Activated naive CD4-positive, alpha-beta T cell treated with anti-CD3 and anti-CD28 coated beads, Interleukin-2, amount 50 U/mL, for 72 hours (primary cell): ENCODE measurements around the gene ABTB2. TPM values are rescaled to one million over a fixed set of nuclear protein-coding genes. Genes with fewer than 3 reads are reported as not detected.

Source experiments
- ATAC-seq, 2 donors: fragments of 150-1000 bp; cut with Tn5 transposase; 2 replicates each; pipeline ENCODE4 v1.10.0; 2021; ENCODE audit warnings: mild to moderate bottlenecking in 2 of 2, moderate library complexity in 2 of 2
- DNase-seq, 2 donors: peaks; one replicate each; pipeline ENCODE4 v3.0.0; 2021 to 2022; ENCODE audit warnings: low spot score in 2 of 2
- H3K27ac Mint-ChIP-seq, 2 donors: one replicate each; pipeline ENCODE4 v1.8.0; 2022; ENCODE audit warnings: mild to moderate bottlenecking in 2 of 2, mixed read lengths in 2 of 2
- H3K36me3 Mint-ChIP-seq, 2 donors: one replicate each; pipeline ENCODE4 v1.8.0; 2022; ENCODE audit warnings: mixed read lengths in 2 of 2
- H3K9me3 Mint-ChIP-seq, 2 donors: one replicate each; pipeline ENCODE4 v1.8.0; 2022; ENCODE audit warnings: mixed read lengths in 2 of 2
- total RNA-seq, 2 donors: library from RNA; stranded (reverse); gene quantifications; one replicate each; pipeline ENCODE4 v1.2.3, GENCODE V29; 2022

The ABTB2 gene
- total RNA-seq, 2 donors from 2014 or later = 0.16 to 0.27 TPM

DNA sequence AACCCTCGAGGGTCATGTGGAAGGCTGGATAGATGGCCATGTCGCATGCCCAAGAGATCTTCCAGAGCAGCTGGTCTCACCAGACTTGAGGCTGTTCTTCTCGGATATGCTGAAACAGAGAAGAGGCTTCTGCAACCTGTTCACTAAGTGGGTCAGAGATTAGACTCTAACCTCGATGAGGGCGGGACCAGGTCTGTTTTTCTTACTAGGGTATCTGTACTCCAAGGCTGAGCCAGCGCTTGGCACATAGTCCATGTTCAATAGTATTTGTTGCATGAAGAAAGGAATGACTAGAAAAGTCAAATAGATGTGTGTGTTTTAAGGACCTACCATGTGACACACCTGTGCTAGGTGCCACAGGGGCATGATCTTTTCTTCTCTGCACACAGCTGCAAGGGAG lies 43.6 kb downstream of the ABTB2 start:
- Mint-ChIP-seq H3K36me3 (no peaks in the 10 kb centered on the region), H3K9me3 (no peaks in the 10 kb centered on the region), H3K27ac (no peak overlapping the region)
- ATAC-seq (no peak), DNase-seq (no peak)

GRCh38 chr11:34313099-34313517 lies 44.7 kb downstream of the ABTB2 start:
- no peak overlapping the region for H3K27ac Mint-ChIP-seq
- peak; percentile 41 to 52 for ATAC-seq
- H3K9me3 Mint-ChIP-seq = no peaks in the 10 kb centered on the region
- H3K36me3 Mint-ChIP-seq = no peaks in the 10 kb centered on the region
- peak in 1 of 2 donors; percentile 5 for DNase-seq

GRCh38 chr11:34311126-34311525 lies 46.7 kb downstream of the ABTB2 start:
- Mint-ChIP-seq H3K36me3 (no peaks in the 10 kb centered on the region), H3K27ac (no peak overlapping the region), H3K9me3 (no peaks in the 10 kb centered on the region)
- no peak for ATAC-seq
- no peak for DNase-seq

DNA sequence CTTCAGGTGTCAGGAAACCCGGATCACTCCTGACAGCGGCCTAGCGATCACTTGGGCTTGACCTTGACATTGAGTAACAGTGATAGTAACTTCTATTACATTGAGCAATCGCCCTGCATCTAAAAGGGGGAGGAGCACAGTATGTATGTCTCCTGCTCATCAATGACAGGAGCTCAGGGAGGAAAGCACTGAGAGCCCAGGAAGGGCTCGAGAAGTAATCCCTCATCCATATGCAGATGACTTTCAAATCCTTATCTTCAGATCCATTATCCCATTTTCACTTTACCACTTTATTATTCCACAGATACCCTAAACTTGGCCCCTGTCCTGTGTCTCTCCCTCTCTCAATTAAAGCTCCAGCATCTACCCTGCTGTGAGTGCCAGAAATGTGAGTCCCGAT lies 47.8 kb downstream of the ABTB2 start:
- H3K27ac Mint-ChIP-seq = no peak overlapping the region
- H3K36me3 Mint-ChIP-seq = no peaks in the 10 kb centered on the region
- no peak for DNase-seq
- no peak for ATAC-seq
- H3K9me3 Mint-ChIP-seq = no peaks in the 10 kb centered on the region

- ATAC-seq (no peak), DNase-seq (no peak)
- Mint-ChIP-seq H3K9me3 (no peaks in the 10 kb centered on the region), H3K27ac (no peak overlapping the region), H3K36me3 (no peaks in the 10 kb centered on the region)
Observed at GRCh38 chr11:34308913-34309585, 48.8 kb downstream of the ABTB2 start.

DNA sequence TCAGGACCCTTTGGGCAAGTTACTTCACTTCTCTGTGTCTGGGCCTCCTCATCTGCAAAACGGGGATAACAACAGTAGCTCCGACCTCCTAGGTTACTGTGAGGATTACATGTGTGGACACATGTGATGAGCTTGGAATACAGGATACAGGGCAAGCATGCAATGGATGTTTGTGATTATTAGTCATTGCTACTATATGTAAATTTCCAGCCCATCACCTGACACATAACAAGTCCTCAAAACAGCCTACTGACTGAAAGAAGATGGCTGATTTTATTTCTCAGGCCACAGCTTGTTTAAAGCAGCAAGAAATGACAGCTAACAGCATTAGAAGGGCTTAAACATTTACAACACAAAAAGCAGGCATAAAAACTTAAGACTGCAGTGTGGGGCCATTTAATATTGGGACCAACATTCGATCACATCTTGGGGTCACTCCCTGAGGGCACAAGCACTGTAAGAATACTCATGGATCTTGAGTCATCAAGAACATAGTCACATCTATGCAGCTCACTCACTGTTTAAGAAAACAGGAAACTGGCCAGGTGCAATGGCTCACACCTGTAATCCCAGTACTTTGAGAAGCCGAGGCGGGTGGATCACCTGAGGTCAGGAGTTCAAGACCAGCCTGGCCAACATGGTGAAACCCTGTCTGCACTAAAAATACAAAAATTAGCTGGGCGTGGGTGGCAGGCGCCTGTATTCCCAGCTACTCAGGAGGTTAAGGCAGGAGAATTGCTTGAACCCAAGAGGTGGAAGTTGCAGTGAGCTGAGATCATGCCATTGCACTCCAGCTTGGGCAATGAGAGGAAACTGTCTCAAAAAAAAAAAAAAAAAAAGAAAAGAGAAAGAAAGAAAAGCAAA lies 49.5 kb downstream of the ABTB2 start:
- no peak overlapping the region for H3K27ac Mint-ChIP-seq

GRCh38 chr11:34305780-34306179 lies 52.0 kb downstream of the ABTB2 start:
- H3K9me3 Mint-ChIP-seq = no peaks in the 10 kb centered on the region
- ATAC-seq = no peak
- H3K36me3 Mint-ChIP-seq = no peaks in the 10 kb centered on the region
- H3K27ac Mint-ChIP-seq = no peak overlapping the region
- no peak for DNase-seq

More for the DNA sequence above, 49.5 kb downstream of the ABTB2 start:
- DNase-seq = no peak
- no peak for ATAC-seq
- H3K36me3 Mint-ChIP-seq = no peaks in the 10 kb centered on the region
- H3K9me3 Mint-ChIP-seq = no peaks in the 10 kb centered on the region

DNA sequence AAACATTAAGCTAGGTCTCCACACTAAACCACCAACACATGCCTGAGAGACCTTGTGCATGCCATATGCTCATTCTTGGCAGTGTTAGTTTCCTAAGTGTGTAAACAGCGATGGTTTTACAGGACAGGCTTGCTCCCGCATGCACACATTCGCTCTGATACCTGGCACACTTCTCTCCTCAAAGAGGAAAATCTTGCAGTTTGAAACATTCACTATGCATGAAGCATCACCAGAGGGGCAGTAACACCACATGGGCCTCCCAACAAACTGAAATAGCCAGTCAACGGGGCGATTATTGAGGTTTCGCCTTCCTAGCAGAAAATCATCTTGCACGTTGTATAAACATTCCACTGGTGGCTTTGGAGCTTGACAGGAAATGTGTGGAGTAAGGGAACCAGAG lies 52.6 kb downstream of the ABTB2 start:
- DNase-seq (no peak), ATAC-seq (no peak)
- H3K36me3 Mint-ChIP-seq = no peaks in the 10 kb centered on the region
- no peak overlapping the region for H3K27ac Mint-ChIP-seq
- no peaks in the 10 kb centered on the region for H3K9me3 Mint-ChIP-seq

DNA sequence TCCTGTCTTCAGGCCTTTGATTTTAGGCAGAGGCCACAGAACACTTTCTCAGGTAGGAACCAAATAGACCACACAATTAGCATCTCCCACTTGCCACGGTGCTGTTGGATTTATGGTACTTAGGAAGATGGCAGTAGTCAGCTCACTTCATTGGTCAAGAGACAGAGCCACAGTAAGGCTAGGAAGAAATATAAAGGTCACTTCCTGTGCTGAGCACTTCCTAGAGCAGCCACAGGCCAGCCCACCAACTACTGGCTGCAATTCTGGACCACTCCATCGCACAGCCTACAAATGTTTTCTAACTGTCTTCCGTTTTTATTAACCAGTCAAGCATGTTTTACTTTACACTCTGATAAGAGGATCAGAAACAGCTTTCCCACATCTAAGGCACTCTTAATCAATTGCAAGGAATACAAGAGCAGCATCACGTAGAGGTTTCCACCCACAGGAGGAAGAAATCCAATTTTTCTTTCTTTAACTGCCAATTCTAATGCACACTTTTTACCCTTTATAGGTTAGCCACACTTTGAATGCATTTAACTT lies 54.7 kb downstream of the ABTB2 start:
- no peak for ATAC-seq
- H3K36me3 Mint-ChIP-seq = no peaks in the 10 kb centered on the region
- H3K9me3 Mint-ChIP-seq = no peaks in the 10 kb centered on the region
- no peak overlapping the region for H3K27ac Mint-ChIP-seq
- no peak for DNase-seq

DNA sequence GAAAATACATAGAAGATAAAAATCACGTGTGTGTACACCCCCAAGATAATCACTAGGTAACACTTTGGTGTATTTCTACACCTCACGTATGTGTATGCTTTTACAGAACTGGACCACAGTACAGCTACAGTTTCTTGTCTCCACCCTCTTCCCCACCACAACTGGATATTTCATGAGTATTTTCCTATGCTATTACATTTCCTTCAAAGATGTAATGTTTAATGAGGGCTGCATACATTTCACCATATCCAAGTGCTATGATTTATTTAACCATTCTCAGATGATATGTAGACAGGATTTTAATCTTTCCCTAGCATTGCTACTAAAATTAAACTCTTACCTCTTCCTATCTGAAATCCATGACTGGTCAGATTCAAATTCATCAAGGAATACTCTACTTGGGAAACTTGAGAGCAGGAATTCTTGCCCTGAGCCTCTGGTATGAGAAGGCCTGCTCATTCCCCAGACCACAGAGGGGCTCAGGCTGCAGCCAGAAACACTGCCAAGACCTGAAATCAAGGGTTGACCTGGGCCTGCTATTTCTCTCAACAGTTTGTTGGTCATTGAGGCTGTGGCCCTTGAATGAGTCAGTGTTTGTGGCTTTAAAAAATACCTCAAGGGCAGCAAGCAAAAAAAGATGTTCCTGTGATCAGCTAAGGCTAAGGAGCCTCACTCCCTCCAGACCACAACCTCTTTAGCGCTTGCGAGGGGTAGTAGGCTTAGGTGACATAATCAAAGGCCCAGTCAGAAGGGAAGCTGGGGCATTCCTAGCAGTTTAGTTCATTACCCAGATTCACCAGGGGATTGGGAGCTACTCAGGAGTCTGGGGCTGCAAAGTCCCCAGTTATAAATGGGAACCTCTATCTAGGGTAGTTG lies 55.5 kb downstream of the ABTB2 start:
- H3K36me3 Mint-ChIP-seq = no peaks in the 10 kb centered on the region
- no peaks in the 10 kb centered on the region for H3K9me3 Mint-ChIP-seq
- H3K27ac Mint-ChIP-seq = no peak overlapping the region
- ATAC-seq (peak in 1 of 2 donors; percentile 52), DNase-seq (no peak)

GRCh38 chr11:34300926-34301295 lies 56.9 kb downstream of the ABTB2 start:
- H3K27ac Mint-ChIP-seq = no peak overlapping the region
- DNase-seq (no peak), ATAC-seq (no peak)
- no peaks in the 10 kb centered on the region for H3K9me3 Mint-ChIP-seq
- H3K36me3 Mint-ChIP-seq = no peaks in the 10 kb centered on the region

DNA sequence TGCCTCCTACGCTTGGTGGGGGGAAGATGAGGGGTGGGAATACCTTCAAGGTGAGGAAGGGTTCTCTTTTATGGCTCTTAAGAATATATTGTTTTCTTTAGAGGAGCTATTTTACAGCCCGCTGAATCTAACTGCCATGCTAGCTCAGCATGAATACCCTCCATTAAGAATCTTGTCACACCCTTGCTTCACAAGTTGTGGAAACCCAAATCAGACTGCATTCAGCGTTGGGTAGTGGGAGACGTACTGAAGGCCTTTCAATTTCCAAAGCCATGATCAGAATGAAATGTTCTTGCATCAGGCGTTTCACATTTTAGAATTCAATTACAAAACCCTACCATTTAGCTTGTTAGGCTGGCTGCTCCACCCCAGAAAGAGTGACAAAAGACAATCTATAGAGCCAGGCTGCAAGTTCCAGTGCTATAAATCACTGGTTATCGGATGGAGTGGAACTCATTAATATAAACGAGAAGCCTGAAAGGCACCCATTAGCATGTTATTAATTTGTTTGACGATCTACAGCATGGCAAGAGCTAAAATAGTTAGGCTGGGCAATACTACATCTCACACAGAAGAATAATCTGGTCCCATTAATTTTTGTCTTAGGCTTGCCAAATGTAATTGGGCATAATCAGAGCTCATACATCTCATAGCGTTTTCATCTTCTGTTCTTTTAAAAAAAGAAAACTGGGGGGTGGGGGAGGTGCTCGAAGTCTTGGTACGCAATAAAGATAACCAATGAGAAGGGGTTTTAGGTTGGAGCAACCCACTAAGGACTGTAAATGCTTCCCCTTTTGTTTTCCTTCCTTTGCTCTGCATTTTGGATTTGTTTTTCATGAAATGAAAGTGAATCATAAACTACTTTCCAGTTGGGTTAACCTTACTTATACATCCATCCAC lies 57.5 kb downstream of the ABTB2 start:
- DNase-seq (no peak), ATAC-seq (no peak)
- Mint-ChIP-seq H3K9me3 (no peaks in the 10 kb centered on the region), H3K36me3 (no peaks in the 10 kb centered on the region), H3K27ac (no peak overlapping the region)

DNA sequence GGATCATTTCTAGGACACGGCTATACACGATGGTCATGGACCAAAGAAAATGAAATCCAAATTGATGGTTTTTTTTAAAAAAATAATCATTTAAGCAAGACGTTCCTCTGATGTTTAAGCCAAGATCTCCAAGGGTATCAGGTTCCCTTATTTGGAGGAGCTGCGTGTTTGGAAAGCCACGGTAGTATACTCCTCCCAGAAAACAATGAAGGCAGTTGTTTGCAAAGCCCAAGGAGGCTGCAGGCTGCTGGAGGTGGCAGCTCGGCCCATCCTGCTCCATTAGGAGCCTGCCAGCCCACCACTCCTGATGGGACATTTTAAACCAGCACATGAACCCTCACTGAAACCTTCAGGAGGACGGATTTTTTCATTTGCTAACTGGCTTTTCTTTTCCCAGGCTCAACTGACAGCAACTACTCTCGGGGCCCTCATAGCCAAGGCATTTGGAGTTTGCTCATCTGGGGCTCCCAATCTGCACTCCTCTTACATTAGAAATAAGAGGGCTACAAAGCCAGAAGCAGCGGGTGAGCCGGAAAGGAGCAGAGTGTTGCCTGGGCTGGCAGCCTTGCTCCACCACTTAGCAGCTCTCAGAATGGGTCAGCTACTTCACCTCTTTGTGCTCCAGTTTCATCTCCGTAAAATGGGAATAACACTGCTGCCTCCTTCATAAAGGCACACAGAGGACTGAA lies 58.4 kb downstream of the ABTB2 start:
- no peak for ATAC-seq
- Mint-ChIP-seq H3K27ac (no peak overlapping the region), H3K9me3 (no peaks in the 10 kb centered on the region), H3K36me3 (no peaks in the 10 kb centered on the region)
- no peak for DNase-seq

- Mint-ChIP-seq H3K27ac (no peak overlapping the region), H3K36me3 (no peaks in the 10 kb centered on the region), H3K9me3 (no peaks in the 10 kb centered on the region)
- ATAC-seq = no peak
- no peak for DNase-seq
Observed at GRCh38 chr11:34298871-34299270, 58.9 kb downstream of the ABTB2 start.

GRCh38 chr11:34296412-34296811 lies 61.4 kb downstream of the ABTB2 start:
- Mint-ChIP-seq H3K36me3 (no peaks in the 10 kb centered on the region), H3K27ac (no peak overlapping the region), H3K9me3 (no peaks in the 10 kb centered on the region)
- DNase-seq = no peak
- no peak for ATAC-seq
